ENCODE measurements around the gene GFPT2.

GFPT2 gene

DNA sequence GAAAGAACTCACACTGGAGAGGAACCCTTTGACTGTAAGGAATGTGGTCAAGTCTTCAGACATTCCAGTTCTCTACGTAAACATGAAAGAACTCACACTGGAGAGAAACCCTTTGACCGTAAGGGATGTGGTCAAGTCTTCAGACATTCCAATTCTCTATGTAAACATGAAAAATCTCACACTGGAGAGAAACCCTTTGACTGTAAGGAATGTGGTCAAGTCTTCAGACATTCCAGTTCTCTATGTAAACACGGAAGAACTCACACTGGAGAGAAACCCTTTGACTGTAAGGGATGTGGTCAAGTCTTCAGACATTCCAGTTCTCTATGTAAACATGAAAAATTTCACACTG lies 93.9 kb downstream of the GFPT2 start:
- peaks cover 22% of the 10 kb centered on the region for H3K9me3 ChIP-seq (ENCODE audit: low read depth, low read length)
- no peak overlapping the region for H3K9ac ChIP-seq (ENCODE audit: insufficient read length)
- TF ChIP-seq POLR2AphosphoS5 (IDR thresholded peaks at IDR 0.05; ENCODE audit: borderline replicate concordance, low read depth, low read length) = no peak
- TF ChIP-seq FOXP2 (optimal IDR thresholded peaks at IDR 0.05; ENCODE audit: control extremely low read depth, extremely low read length, insufficient read depth) = no peak
- no peak for TF ChIP-seq EZH2 (IDR thresholded peaks at IDR 0.05)
- no peak overlapping the region for H3K4me3 ChIP-seq
- H3K36me3 ChIP-seq (ENCODE audit: insufficient read depth, low read length) = peaks cover 62% of the 10 kb centered on the region
- no peak for DNase-seq (ENCODE audit: low read depth, low spot score)
- no peak overlapping the region for H3K27ac ChIP-seq

DNA sequence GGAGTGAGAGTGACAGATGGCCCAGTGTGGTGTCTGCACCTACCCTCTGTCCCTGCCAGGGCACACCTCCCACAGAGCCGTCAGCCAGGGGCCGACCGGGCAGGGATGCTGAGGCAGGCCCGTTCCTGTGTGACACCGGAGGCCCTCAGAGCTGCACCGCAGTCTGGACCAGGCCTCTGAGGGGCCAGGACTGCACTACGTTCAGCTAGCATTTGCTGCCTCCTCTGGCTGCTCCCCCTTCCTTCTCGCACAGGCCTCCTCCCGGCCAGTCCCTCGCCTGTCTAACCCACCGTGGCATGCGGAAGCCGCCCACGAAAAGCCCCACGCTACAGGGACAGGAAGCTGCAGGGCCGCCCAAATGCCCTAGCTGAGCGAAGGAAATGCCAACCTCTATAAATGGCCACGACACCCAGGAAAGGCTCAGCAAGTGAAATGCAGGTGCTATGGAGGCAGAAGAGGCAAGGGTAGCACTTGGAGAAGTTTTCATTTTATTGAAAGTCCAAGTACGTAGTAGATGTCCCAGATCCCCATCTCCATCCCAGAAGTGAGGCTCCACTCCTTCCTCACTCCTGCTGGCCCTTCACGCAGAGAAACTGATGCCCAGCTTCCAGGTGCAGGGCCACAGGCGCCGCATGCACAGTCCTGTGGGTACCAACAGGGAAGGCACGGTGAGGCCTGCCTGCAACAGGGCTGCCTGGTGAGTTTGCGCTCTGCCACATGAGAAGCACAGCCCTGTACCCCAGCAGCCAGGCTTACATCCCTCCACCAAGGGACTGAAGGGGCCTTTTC lies 99.9 kb downstream of the GFPT2 start:
- Histone ChIP-seq H3K9me3 (ENCODE audit: low read depth, low read length) (peaks cover 14% of the 10 kb centered on the region), H3K36me3 (ENCODE audit: insufficient read depth, low read length) (peaks cover 27% of the 10 kb centered on the region), H3K4me3 (no peak overlapping the region), H3K9ac (ENCODE audit: insufficient read length) (no peak overlapping the region), H3K27ac (no peak overlapping the region)
- no peak for DNase-seq (ENCODE audit: low read depth, low spot score)
- TF ChIP-seq FOXP2 (optimal IDR thresholded peaks at IDR 0.05; ENCODE audit: control extremely low read depth, extremely low read length, insufficient read depth) (no peak), POLR2AphosphoS5 (IDR thresholded peaks at IDR 0.05; ENCODE audit: borderline replicate concordance, low read depth, low read length) (no peak), EZH2 (IDR thresholded peaks at IDR 0.05) (no peak)

DNA sequence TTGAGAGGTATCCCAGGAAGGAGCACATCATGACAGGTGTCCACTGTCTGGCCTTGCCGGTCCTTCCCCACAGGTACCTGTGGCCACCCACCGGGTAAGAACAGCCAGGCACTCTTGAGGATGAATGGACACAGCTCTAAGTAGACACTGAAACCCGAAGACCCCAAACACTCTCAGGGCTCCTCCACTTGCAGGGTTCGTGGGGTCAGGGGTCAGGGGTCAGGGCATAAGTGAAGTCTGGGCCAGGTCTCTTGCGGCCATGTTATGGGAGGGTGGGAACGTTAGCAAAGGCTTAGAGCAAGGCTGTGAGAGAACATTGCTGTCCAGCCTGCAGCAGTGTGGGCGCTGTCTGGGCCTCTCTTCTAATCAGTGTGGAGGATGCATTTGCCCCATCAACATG lies 101.2 kb downstream of the GFPT2 start:
- H3K9me3 ChIP-seq (ENCODE audit: low read depth, low read length) = 0 out of 2 replicates have a peak, but pooled peaks cover 7% of the 10 kb centered on the region
- TF ChIP-seq POLR2AphosphoS5 (IDR thresholded peaks at IDR 0.05; ENCODE audit: borderline replicate concordance, low read depth, low read length) (no peak), FOXP2 (optimal IDR thresholded peaks at IDR 0.05; ENCODE audit: control extremely low read depth, extremely low read length, insufficient read depth) (no peak), EZH2 (IDR thresholded peaks at IDR 0.05) (no peak)

DNA sequence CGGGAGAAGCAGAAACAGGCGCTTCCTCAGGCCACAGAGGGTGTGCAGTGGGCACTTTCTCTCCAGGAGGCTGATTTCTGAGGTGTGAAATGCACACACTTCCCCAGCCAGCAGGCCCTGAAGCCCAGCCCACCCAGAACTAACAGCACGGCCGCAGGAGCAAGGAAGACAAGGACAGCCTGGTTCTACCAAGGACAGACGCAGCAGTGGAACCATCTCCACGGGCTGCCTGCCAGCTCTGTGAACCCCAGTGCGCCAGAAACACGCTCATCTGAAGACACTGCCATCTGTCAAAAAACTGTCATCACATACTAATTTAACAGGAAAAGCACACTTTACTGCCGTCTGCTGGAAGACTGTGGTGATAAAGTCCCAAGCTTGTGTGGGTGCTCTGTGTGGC lies 102.0 kb downstream of the GFPT2 start:
- Histone ChIP-seq H3K4me3 (no peak overlapping the region), H3K9ac (ENCODE audit: insufficient read length) (no peak overlapping the region), H3K27ac (no peak overlapping the region), H3K36me3 (ENCODE audit: insufficient read depth, low read length) (peaks cover 36% of the 10 kb centered on the region), H3K9me3 (ENCODE audit: low read depth, low read length) (peaks cover 12% of the 10 kb centered on the region; the same call in 1 of the 2 replicates)
- TF ChIP-seq POLR2AphosphoS5 (IDR thresholded peaks at IDR 0.05; ENCODE audit: borderline replicate concordance, low read depth, low read length) (no peak), FOXP2 (optimal IDR thresholded peaks at IDR 0.05; ENCODE audit: control extremely low read depth, extremely low read length, insufficient read depth) (no peak), EZH2 (IDR thresholded peaks at IDR 0.05) (no peak)
- no peak for DNase-seq (ENCODE audit: low read depth, low spot score)

More for the DNA sequence above, 101.2 kb downstream of the GFPT2 start:
- Histone ChIP-seq H3K4me3 (no peak overlapping the region), H3K27ac (no peak overlapping the region), H3K9ac (ENCODE audit: insufficient read length) (no peak overlapping the region), H3K36me3 (ENCODE audit: insufficient read depth, low read length) (peaks cover 30% of the 10 kb centered on the region)
- DNase-seq (ENCODE audit: low read depth, low spot score) = no peak

All from SK-N-MC (cell line).